RWPE2 (cell line): Measurements from ENCODE around the gene DLGAP4.

Experiments
- ATAC-seq: fragments of 200-7000 bp; cut with Tn5 transposase; 3 replicates; pipeline ENCODE4 v1.9.1; 2021; ENCODE audit warnings: low read depth
- DNase-seq: peaks from one replicate; pipeline ENCODE4 v3.0.0-alpha.2; 2020; ENCODE audit warnings: low spot score
- H3K27ac ChIP-seq: fragments of 450-650 bp; 2 replicates; pipeline ENCODE4 v1.5.1; 2017; ENCODE audit warnings: mild to moderate bottlenecking; ENCODE audit not compliant: poor library complexity, severe bottlenecking
- H3K27me3 ChIP-seq: fragments of 250-450 bp; sonication (Bioruptor Pico); 2 replicates; pipeline ENCODE4 v1.5.1; 2021; ENCODE audit warnings: mild to moderate bottlenecking, moderate library complexity; ENCODE audit not compliant: insufficient read depth, poor library complexity, severe bottlenecking
- H3K36me3 ChIP-seq: fragments of 250-450 bp; sonication (Bioruptor Pico); 2 replicates; pipeline ENCODE4 v1.5.1; 2020; ENCODE audit warnings: low read depth, mild to moderate bottlenecking, moderate library complexity
- H3K4me1 ChIP-seq: fragments of 250-450 bp; sonication (Bioruptor Pico); 2 replicates; pipeline ENCODE4 v1.5.1; 2021; ENCODE audit warnings: mild to moderate bottlenecking, moderate library complexity; ENCODE audit not compliant: insufficient read depth, poor library complexity, severe bottlenecking
- H3K4me3 ChIP-seq: fragments of 250-450 bp; sonication (Bioruptor Pico); 2 replicates; pipeline ENCODE4 v1.5.1; 2021; ENCODE audit warnings: mild to moderate bottlenecking, moderate library complexity; ENCODE audit not compliant: severe bottlenecking
- H3K9me3 ChIP-seq: fragments of 250-450 bp; sonication (Bioruptor Pico); 2 replicates; pipeline ENCODE4 v1.5.1; 2021; ENCODE audit warnings: mild to moderate bottlenecking, moderate library complexity; ENCODE audit not compliant: severe bottlenecking
- TF ChIP-seq, protein P1 (sequence below): fragments of 450-650 bp; IDR thresholded peaks from one replicate; pipeline ENCODE4 v1.5.1; 2017; ENCODE audit warnings: mild to moderate bottlenecking, moderate library complexity; ENCODE audit not compliant: poor library complexity, severe bottlenecking

Gene DLGAP4

DNA sequence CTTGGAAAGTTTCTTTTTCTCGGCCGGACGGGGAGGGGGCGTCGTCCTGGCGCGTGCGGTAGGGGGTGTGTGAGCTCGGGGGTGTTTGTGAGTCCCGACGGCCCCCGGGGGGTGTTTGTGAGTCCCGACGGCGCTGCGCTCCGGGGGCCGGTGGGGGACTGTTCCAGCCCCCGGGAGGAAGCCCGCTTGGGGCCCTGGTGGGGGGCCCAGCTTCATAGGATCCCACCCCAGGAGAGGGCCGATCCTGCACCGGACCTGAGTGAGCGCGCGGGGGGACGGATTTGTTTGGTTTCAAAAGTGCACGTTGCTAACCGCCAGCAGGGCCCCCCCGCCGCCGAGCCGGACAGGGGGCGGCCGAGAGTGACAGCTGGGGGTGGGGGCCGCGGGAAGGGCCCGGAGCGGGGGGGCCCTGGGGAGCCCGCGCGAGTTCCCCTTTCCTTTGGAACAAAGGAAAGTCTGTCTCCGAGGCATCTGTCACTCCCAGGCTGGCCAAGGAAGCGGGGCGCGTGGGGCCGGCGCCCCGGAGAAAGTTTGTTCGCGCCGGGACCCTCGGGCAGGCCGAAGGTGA, 267.7 kb downstream of the DLGAP4 start:
- H3K27me3 ChIP-seq = no peaks in the 10 kb centered on the region
- no peak for DNase-seq
- TF ChIP-seq, protein P1, sequence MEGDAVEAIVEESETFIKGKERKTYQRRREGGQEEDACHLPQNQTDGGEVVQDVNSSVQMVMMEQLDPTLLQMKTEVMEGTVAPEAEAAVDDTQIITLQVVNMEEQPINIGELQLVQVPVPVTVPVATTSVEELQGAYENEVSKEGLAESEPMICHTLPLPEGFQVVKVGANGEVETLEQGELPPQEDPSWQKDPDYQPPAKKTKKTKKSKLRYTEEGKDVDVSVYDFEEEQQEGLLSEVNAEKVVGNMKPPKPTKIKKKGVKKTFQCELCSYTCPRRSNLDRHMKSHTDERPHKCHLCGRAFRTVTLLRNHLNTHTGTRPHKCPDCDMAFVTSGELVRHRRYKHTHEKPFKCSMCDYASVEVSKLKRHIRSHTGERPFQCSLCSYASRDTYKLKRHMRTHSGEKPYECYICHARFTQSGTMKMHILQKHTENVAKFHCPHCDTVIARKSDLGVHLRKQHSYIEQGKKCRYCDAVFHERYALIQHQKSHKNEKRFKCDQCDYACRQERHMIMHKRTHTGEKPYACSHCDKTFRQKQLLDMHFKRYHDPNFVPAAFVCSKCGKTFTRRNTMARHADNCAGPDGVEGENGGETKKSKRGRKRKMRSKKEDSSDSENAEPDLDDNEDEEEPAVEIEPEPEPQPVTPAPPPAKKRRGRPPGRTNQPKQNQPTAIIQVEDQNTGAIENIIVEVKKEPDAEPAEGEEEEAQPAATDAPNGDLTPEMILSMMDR = no peak
- ATAC-seq = no peak; the same call in 2 of the 3 replicates
- no peaks in the 10 kb centered on the region for H3K9me3 ChIP-seq
- H3K36me3 ChIP-seq = peaks cover 5% of the 10 kb centered on the region
- peak overlapping the region; percentile 88 for H3K4me3 ChIP-seq
- H3K27ac ChIP-seq = peak overlapping the region; percentile 58
- peaks cover 7% of the 10 kb centered on the region for H3K4me1 ChIP-seq

DNA sequence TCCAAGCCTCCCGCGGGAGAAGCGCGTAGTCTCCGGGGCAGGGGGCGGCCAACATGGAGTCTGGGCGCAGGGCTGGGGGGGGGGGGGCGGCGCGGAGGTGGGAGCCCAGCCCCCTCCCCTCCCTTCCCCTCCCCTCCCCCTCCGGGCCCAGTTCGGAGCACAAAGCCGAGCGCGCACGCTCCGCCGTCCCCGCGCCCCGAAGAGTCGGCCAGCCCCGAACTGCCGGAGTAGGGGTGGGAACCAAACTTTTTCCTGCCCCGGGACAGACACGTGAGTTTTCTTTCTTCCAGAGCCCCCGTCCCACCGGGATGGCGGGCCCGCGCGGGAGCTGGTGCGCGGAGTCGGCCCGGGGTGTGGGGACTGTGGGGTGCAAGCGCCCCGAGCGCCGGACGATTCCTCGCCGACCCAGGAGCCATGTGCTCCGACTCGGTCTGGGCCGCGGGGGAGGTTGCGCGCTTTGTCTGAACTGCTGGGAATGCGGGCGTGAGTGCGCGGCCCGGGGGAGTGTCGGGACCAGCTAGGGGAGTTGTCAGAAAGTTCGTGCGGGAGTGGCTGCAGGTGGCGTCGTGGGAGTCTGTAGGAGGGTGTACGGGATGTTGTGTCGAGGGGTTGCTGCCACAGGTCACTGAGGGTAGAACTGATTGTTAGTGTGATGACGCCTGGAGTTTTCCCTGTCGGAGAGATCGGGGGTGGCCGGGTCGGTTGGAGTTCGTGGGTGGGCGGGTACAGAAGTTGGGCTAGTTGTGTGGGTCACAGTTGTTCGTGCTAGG, 268.4 kb downstream of the DLGAP4 start:
- Histone ChIP-seq H3K4me3 (peak overlapping the region; percentile 88), H3K4me1 (peaks cover 7% of the 10 kb centered on the region), H3K9me3 (no peaks in the 10 kb centered on the region), H3K27ac (peak overlapping the region; percentile 58), H3K36me3 (peaks cover 12% of the 10 kb centered on the region), H3K27me3 (no peaks in the 10 kb centered on the region)
- DNase-seq = peak; percentile 93
- TF ChIP-seq, protein P1 = no peak
- peak; percentile 52 for ATAC-seq

DNA sequence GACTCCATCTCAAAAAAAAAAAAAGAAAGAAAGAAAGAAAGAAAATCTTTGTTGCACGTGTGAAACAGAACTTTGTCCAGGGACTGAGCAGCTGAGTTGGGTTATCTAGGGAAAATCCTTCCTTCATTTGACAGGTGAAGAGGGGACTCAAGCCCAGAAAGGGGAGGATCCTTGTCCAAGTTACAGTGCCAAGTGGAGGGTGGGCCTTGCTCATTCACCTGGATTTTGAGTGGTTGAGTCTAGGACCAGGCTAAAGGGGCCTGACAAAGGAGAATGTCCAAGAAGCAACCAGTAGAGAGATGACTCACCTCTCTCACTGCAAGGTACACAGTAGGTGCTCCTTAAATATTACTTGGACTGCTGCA, 269.9 kb downstream of the DLGAP4 start:
- Histone ChIP-seq H3K36me3 (peaks cover 23% of the 10 kb centered on the region), H3K27ac (peak overlapping the region; percentile 58), H3K4me1 (peaks cover 7% of the 10 kb centered on the region), H3K27me3 (no peaks in the 10 kb centered on the region), H3K4me3 (no peak overlapping the region), H3K9me3 (no peaks in the 10 kb centered on the region)
- ATAC-seq = no peak
- TF ChIP-seq, protein P1 = no peak
- no peak for DNase-seq
